K562 (cell line): ENCODE results near the gene RIPK3. TPM values are rescaled to one million over a fixed set of nuclear protein-coding genes. Genes with fewer than 3 reads are reported as not detected.

Experiments used
- ATAC-seq: fragments of 200-7000 bp; cut with Tn5 transposase; 3 replicates; pipeline ENCODE4 v1.9.1; 2020; ENCODE audit warnings: moderate library complexity
- BruUV-seq: library from RNA; stranded (reverse); fragments of 400-500 nt; replicated peaks from 2 replicates; lab custom pipeline; 2021; lab: Mats Ljungman, UMichigan
- CTCF ChIA-PET: fragments of 300-600 bp; formaldehyde crosslinking; extraction: SDS; loops from one replicate; lab custom pipeline; 2021; ENCODE audit warnings: low intra/inter-chr PET ratio; lab: Yijun Ruan, JAX
- POLR2A ChIA-PET: fragments of 300-600, 350-650 bp; sonication (Branson Sonifier 250); formaldehyde crosslinking; extraction: SDS; loops from one replicate; lab custom pipeline; 2021; ENCODE audit warnings: antibody characterized with exemption, inconsistent platforms; lab: Yijun Ruan, JAX
- DNase-seq, 4 experiments: peaks; one replicate each; pipeline versions ENCODE4 v3.0.0 to v3.0.0-alpha.2; 2011 to 2018; ENCODE audit warnings: low spot score in 3 of 4, mixed read lengths in 3 of 4; ENCODE audit errors: extremely low read depth in 1 of 4
- FAIRE-seq: peaks from 2 replicates; lab custom pipeline; 2011; peaks lifted over from hg19 to GRCh38; lab: Jason Lieb, UNC
- H2AFZ ChIP-seq: 2 replicates; pipeline ENCODE4 v1.6.0; 2011; ENCODE audit warnings: low read depth, low read length, control low read depth, inconsistent platforms
- H3K27ac ChIP-seq: fragments of 200-600 bp; 3 replicates; pipeline ENCODE4 v1.8.0; 2011; ENCODE audit warnings: low read depth, mild to moderate bottlenecking, control low read depth, inconsistent platforms, low read length, moderate library complexity, mixed read lengths; ENCODE audit errors: extremely low read depth
- H3K27me3 ChIP-seq, 2 experiments: fragments of 300-600 bp in 1 of 2; 2 replicates in 1 of 2; 3 replicates in 1 of 2; pipeline versions ENCODE4 v1.6.0 to v1.8.0; 2011; ENCODE audit warnings: inconsistent platforms in 2 of 2, low read length in 2 of 2, mild to moderate bottlenecking in 1 of 2, mixed read lengths in 1 of 2, moderate library complexity in 1 of 2; ENCODE audit not compliant: control insufficient read depth in 2 of 2, insufficient read depth in 2 of 2
- H3K36me3 ChIP-seq: fragments of 300-600 bp; 3 replicates; pipeline ENCODE4 v1.8.0; 2011; ENCODE audit warnings: mild to moderate bottlenecking, low read length, inconsistent platforms; ENCODE audit not compliant: control insufficient read depth, insufficient read depth
- H3K4me1 ChIP-seq, 2 experiments: fragments of 200-600 bp in 1 of 2; replicated peaks in 1 of 2; 2 replicates in 1 of 2; 3 replicates in 1 of 2; pipeline versions ENCODE4 v1.5.1 to v1.8.0; 2011; ENCODE audit warnings: inconsistent platforms in 2 of 2, low read length in 2 of 2, mild to moderate bottlenecking in 1 of 2, mixed read lengths in 1 of 2, moderate library complexity in 1 of 2; ENCODE audit not compliant: control insufficient read depth in 2 of 2, insufficient read depth in 2 of 2
- H3K4me2 ChIP-seq: 2 replicates; pipeline ENCODE4 v1.6.1; 2011; ENCODE audit warnings: low read length, control low read depth, inconsistent platforms, mixed read lengths; ENCODE audit not compliant: insufficient read depth
- H3K4me3 ChIP-seq: fragments of 200-600 bp; sonication (generic), shearing (Covaris generic); 2 replicates; pipeline ENCODE4 v1.5.1; 2016; ENCODE audit warnings: control low read depth, inconsistent platforms
- H3K79me2 ChIP-seq: fragments of 200-600 bp; 3 replicates; pipeline ENCODE4 v1.8.0; 2011; ENCODE audit warnings: low read length, inconsistent platforms; ENCODE audit not compliant: control insufficient read depth, insufficient read depth
- H3K9ac ChIP-seq, 2 experiments: 2 replicates each; pipeline versions ENCODE4 v1.6.0 to v1.6.1; 2011; ENCODE audit warnings: low read depth in 2 of 2, low read length in 2 of 2, control low read depth in 1 of 2, inconsistent platforms in 1 of 2, mild to moderate bottlenecking in 1 of 2, mixed read lengths in 1 of 2; ENCODE audit not compliant: insufficient read depth in 1 of 2
- H3K9me1 ChIP-seq: one replicate; pipeline ENCODE4 v1.6.0; 2011; ENCODE audit warnings: inconsistent platforms, mild to moderate bottlenecking, low read length, moderate library complexity; ENCODE audit not compliant: control insufficient read depth, insufficient read depth
- H3K9me3 ChIP-seq: replicated peaks from 2 replicates; pipeline ENCODE4 v1.5.1; 2011; ENCODE audit warnings: low read depth, low read length, inconsistent platforms; ENCODE audit not compliant: control insufficient read depth, insufficient read depth
- H4K20me1 ChIP-seq: replicated peaks from 2 replicates; pipeline ENCODE4 v1.6.1; 2011; ENCODE audit warnings: low read length, inconsistent platforms, mixed read lengths; ENCODE audit not compliant: control insufficient read depth, insufficient read depth
- E2F1 ChIP-seq: sonication (generic); formaldehyde crosslinking; IDR thresholded peaks from 2 replicates; pipeline ENCODE4 v1.8.1; 2023; ENCODE audit warnings: mild to moderate bottlenecking, missing genetic modification reagents, moderate library complexity
- ETV6 ChIP-seq, 3 experiments: fragments of 150-350 bp in 1 of 3; sonication (generic) in 1 of 3; formaldehyde crosslinking in 1 of 3; IDR thresholded peaks; 2 replicates each; pipeline versions ENCODE4 v1.6.1 to v1.8.0; 2014 to 2022; ENCODE audit warnings: borderline replicate concordance in 2 of 3, low read depth in 2 of 3, antibody characterized with exemption in 1 of 3, low read length in 1 of 3, mild to moderate bottlenecking in 1 of 3, missing genetic modification reagents in 1 of 3
- PHF8 ChIP-seq: fragments of 200-600 bp; sonication (generic); IDR thresholded peaks from 2 replicates; pipeline ENCODE4 v1.6.1; 2012; ENCODE audit warnings: mixed run types, mild to moderate bottlenecking, inconsistent platforms, low read length, moderate library complexity, borderline replicate concordance
- PTTG1 ChIP-seq: fragments of 450-650 bp; IDR thresholded peaks from 2 replicates; pipeline ENCODE4 v1.6.1; 2016; ENCODE audit warnings: low read depth, mild to moderate bottlenecking, missing genetic modification characterization, missing compliant biosample characterization
- WGBS: fragments of 100-300 bp; shearing (Covaris generic); methylation state at CpG from one replicate; pipeline ENCODE4 v1.1.6; 2016; ENCODE audit warnings: low coverage, mixed read lengths; ENCODE audit not compliant: insufficient coverage; ENCODE audit errors: missing lambda C conversion rate; 5-methylcytosine and 5-hydroxymethylcytosine counted together
- in situ Hi-C: fragments of 300-500 bp; cut with MboI; formaldehyde crosslinking; loops from 4 replicates; pipeline ENCODE4 v1.15.0; 2018; ENCODE audit warnings: inconsistent platforms, mixed read lengths
- intact Hi-C: fragments of 100-400 bp; cut with micrococcal nuclease; formaldehyde crosslinking; loops from 2 replicates; pipeline ENCODE4 v1.14.2; 2022
- polyA plus RNA-seq, 8 experiments: library from polyadenylated mRNA; depleted of rRNA in 4 of 8; stranded (reverse) in 5 of 8; unstranded in 3 of 8; fragments of >200 nt; fragmentation: Nextera tagmentation in 2 of 8; fragmentation: Illumina TruSeq in 1 of 8; extraction: Ambion mirVana in 2 of 8; extraction: Trizol in 1 of 8; gene quantifications; 2 replicates each; pipeline versions ENCODE4 v1.2.1 to v1.2.3, GENCODE V29; 2011 to 2014; ENCODE audit warnings: inconsistent platforms in 1 of 8, missing spikeins in 1 of 8
- total RNA-seq, 7 experiments: library from RNA; depleted of rRNA in 6 of 7; stranded (reverse); fragments of >200 nt in 6 of 7; fragmentation: Illumina TruSeq in 2 of 7; extraction: Trizol in 2 of 7; gene quantifications; 2 replicates each; pipeline versions ENCODE4 v1.2.1 to v1.2.3, GENCODE V29; 2011 to 2021; ENCODE audit warnings: low replicate concordance in 1 of 7

The RIPK3 gene
- total and polyA plus RNA-seq, 9 of the 15 experiments (the other 6 are each of a cell fraction or from before 2014, with no cell fraction given): 0.03 to 0.43 (median 0.28) TPM; not detected in 3

- no peak for TF ChIP-seq E2F1 (CRISPR knock-in tag)
Observed at GRCh38 chr14:24368562-24369252, 28.9 kb upstream of the RIPK3 start (continued).

GRCh38 chr14:24368212-24368561 is 28.4 kb upstream of the RIPK3 start:
- ChIA-PET POLR2A (no interaction called here), CTCF (no interaction called here)
- FAIRE-seq: no peak
- no peak for ATAC-seq
- no peak for DNase-seq
- 0% methylated on average over 1 of the region's 15 CpGs for WGBS
- Histone ChIP-seq H3K27me3 (no peaks in the 10 kb centered on the region), H3K9me1 (no peaks in the 10 kb centered on the region), H3K4me2 (peak overlapping the region; percentile 21), H2AFZ (peak overlapping the region; percentile 79), H4K20me1 (no peaks in the 10 kb centered on the region), H3K27ac (no peak overlapping the region), H3K4me1 (peaks cover 12 to 49% of the 10 kb centered on the region in 2 experiments; a peak in 4 of 5 replicates), H3K9ac (peak overlapping the region; percentile 41 to 71; a peak in 2 of 4 replicates), H3K36me3 (no peaks in the 10 kb centered on the region), H3K4me3 (peak overlapping the region; percentile 32), H3K9me3 (no peaks in the 10 kb centered on the region), H3K79me2 (no peaks in the 10 kb centered on the region)
- TF ChIP-seq ETV6 (IDR thresholded peaks at IDR 0.05; ENCODE audit: borderline replicate concordance in 1 of 2, low read depth in 2 of 2, low read length in 1 of 2) (no peak), ETV6 (CRISPR knock-in tag; IDR thresholded peaks at IDR 0.05; ENCODE audit: borderline replicate concordance) (no peak), PHF8 (0 out of 2 replicates have a peak, but pooled peaks have one; percentile 12), PTTG1 (tag) (no peak)
- intact Hi-C loops: loop anchor here (5.0 kb wide), 1 partner anchor 36 kb away; no protein-coding TSS in a partner anchor
- no TSS peak for BruUV-seq
- in situ Hi-C loops: no loop called here
